AG10803 (cell line): Measurements from ENCODE around the gene CDK2AP2.
"Not testable (repeated sequence)": the region's sequence is repeated elsewhere in the genome, so short reads cannot be mapped to it uniquely, and the experiment has no call there.

Experiments used
- DNase-seq: peaks from one replicate; pipeline ENCODE4 v3.0.0; 2010; ENCODE audit warnings: low read depth
- H3K4me3 ChIP-seq: 2 replicates; pipeline ENCODE4 v1.5.1; 2011; ENCODE audit warnings: mild to moderate bottlenecking, low read length, control low read depth
- TF ChIP-seq, protein P1 (sequence below): conservative IDR thresholded peaks from 2 replicates; pipeline ENCODE4 v1.5.1; 2011; ENCODE audit warnings: mild to moderate bottlenecking, low read length, control low read depth, inconsistent platforms

Gene CDK2AP2, protein sequence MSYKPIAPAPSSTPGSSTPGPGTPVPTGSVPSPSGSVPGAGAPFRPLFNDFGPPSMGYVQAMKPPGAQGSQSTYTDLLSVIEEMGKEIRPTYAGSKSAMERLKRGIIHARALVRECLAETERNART

DNA sequence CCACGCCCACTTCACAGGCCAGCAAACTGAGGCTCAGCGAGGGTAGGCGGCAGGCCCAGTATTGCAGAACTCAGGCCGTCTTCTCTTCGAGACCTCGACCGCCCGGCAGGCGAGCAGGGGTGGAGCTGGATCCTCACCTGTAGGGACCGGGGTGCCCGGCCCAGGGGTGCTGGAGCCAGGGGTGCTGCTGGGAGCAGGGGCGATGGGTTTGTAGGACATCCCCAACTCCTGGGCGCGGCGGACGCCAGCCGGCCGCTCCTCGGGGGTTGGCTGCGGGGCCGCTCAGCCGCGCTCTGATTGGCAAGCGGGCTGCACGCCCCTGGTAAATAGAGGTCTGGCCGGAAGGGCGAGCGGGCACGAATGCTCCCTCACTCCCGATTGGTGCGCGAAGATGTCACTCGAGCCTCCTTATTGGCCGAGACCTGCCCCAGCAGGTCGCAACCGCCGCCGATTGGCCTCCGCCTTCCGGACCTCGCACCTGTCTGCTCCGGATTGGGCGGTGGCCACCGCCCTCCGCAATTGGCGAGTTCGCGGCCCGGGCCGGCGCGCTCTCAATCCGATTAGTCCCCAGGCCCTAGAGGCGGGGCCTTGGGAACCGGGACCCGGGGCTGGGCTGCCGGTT, at the start of gene CDK2AP2:
CDK2AP2 (minus strand) TSS at position 299 of the 622 bp plus-strand sequence; CDS start at position 219, 80 bp downstream.
- TF ChIP-seq, protein P1, sequence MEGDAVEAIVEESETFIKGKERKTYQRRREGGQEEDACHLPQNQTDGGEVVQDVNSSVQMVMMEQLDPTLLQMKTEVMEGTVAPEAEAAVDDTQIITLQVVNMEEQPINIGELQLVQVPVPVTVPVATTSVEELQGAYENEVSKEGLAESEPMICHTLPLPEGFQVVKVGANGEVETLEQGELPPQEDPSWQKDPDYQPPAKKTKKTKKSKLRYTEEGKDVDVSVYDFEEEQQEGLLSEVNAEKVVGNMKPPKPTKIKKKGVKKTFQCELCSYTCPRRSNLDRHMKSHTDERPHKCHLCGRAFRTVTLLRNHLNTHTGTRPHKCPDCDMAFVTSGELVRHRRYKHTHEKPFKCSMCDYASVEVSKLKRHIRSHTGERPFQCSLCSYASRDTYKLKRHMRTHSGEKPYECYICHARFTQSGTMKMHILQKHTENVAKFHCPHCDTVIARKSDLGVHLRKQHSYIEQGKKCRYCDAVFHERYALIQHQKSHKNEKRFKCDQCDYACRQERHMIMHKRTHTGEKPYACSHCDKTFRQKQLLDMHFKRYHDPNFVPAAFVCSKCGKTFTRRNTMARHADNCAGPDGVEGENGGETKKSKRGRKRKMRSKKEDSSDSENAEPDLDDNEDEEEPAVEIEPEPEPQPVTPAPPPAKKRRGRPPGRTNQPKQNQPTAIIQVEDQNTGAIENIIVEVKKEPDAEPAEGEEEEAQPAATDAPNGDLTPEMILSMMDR: no peak
- peak; percentile 100 for DNase-seq
- peak within 1 kb of the TSS; percentile 84 for H3K4me3 ChIP-seq

DNA sequence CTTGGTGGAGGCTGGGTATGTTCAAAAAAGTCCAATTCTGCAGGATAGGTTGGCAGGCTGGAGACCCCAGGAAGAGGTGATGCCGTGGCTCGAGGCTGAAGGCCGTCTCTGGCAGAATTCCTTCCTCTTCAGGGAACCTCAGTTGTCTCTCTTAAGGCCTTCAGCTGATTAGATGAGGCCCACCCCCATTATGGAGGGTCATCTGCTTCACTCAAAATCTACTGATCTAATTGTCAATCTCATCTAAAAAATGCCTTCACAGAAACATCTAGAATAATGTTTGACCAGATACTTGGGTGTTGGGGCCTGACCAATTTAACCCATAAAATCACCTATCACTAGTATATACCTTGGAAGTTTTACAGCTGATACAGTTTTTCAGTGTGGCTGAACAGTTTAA, 48.3 kb upstream of the CDK2AP2 start:
- TF ChIP-seq, protein P1: no peak
- DNase-seq: no peak
- H3K4me3 ChIP-seq: no peak overlapping the region

DNA sequence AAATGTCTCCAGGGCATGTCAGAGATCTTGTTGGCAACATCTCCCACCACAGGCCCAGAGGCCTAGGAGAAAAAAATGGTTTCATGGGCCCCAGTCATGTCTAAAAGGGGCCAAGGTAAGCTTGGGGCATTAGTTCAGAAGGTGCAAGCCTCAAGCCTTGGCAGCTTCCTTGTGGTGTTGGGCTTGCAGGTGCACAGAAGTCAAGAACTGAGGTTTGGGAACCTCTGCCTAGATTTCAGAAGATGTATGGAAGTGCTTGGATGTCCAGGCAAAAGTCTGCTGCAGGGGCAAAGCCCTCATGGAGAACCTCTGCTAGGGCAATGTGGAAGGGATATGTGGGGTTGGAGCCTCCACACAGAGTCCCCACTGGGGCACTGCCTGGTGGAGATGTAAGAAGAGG, 43.7 kb upstream of the CDK2AP2 start:
- not testable (repeated sequence) for H3K4me3 ChIP-seq, DNase-seq

DNA sequence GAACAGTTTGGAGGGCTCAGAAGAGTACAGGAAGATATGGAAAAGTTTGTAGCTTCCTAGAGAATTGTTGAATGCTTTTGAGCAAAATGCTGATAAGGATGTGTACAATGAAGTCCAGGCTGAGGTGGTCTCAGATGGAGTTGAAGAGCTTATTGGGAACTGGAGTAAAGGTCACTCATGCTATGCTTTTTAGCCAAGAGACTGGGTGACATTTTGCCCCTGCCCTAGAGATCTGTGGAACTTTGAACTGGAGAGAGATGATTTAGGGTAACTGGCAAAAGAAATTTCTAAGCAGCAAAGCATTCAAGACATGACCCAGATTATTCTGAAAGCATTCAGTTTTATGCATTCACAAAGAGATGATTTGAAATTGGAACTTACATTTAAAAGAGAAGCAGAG, 43.2 kb upstream of the CDK2AP2 start:
- H3K4me3 ChIP-seq: no peak overlapping the region
- TF ChIP-seq, protein P1: no peak
- no peak for DNase-seq

DNA sequence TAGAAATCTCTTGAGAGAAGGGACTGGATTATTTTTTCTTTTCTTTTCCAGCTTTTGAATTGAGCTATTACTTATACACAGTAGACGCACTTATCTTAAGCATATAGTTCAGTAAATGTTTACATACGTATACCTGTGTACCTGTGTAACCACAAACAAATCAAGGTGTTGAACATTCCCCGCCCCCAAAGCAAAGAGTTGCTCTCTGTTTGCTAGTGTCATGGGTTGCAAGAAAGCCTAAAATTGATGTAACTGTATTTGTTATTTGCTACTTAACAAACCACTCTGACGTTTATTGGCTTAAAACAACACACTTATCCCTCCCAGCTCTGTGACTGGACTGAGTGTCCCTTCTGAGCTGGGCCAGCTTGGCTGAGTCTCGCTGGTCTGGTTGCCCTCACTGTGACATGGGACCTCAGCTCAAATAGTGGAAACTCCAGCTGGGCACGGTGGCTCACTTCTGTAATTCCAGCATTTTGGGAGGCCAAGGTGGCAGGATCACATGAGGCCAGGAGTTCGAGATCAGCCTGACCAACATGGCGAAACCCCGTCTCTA, 40.7 kb upstream of the CDK2AP2 start:
- TF ChIP-seq, protein P1: no peak
- DNase-seq: no peak
- no peak overlapping the region for H3K4me3 ChIP-seq

DNA sequence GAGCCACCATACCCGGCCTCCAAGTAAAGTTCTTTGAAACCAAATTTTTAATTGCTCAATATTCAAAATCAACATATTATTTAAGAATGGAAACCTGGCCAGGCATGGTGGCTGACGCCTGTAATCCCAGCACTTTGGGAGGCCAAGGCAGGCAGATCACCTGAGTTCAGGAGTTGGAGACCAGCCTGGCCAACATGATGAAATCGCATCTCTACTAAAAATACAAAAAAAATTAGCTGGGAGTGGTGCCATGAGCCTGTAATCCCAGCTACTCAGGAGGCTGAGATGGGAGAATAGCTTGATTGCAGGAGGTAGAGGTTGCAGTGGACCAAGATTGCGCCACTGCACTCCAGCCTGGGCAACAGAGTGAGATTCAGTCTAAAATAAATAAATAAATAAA, 40.1 kb upstream of the CDK2AP2 start:
- not testable (repeated sequence) for DNase-seq, H3K4me3 ChIP-seq

DNA sequence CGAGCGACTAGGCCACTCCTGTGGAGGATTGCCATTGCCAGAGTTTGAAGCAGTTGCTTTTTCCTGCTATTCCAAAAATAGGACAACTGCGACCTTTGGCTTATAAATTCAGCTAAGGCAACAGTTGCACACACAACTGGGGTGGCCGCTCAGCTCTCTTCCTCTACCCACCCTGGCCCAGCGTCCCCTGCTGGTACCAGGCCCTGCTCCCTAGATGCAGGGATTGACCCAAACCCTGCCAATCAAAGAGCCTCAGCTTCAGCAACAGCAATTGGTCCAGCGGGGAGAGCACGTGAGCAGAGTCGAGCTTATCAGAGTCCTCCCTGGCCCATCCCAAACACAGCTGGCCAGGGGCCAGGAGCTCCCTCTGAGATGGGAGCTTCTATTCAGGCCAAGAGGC, 37.3 kb upstream of the CDK2AP2 start:
- H3K4me3 ChIP-seq: no peak overlapping the region
- TF ChIP-seq, protein P1: no peak
- DNase-seq: no peak

DNA sequence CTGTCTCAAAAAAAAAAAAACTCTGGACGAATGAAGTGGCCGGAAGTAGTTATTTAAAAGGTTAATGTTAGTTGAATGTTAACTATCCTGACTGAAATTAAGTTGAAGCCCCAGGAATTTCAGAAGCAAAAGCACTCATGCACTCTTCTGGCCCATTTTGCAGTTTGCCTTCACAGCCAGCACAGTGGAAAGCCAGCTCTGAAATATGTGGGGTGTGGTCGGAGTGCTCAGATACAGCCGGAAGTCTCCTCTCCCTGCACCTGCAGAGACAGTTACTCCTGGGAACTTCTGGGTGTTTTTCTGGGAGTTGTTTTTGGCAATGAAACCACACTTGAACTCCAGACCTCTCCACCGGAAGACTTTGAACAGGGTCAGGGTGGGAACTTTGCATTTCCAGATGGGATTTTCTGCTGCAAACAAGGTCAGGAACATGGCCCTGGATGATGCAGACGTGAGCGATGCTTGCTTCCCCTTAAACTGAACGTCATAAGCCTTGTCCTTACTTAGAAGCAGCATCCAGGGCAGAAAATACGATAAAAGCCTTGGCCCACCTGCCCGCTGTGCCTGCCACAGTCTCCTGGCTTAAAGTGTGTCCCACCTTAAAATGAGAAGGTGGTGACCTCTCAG, 36.8 kb upstream of the CDK2AP2 start:
- TF ChIP-seq, protein P1: no peak
- H3K4me3 ChIP-seq: no peak overlapping the region
- no peak for DNase-seq
